Thyroid gland (tissue), 4 donors: ENCODE measurements around the gene TM9SF4. TPM values are rescaled to one million over a fixed set of nuclear protein-coding genes. Genes with fewer than 3 reads are reported as not detected.

Experiments used
- DNase-seq, 2 donors: peaks; one replicate each; pipeline ENCODE4 v3.0.0-alpha.2; 2019
- H3K27ac ChIP-seq, 3 donors: fragments of 200-600 bp; sonication (generic); 1 replicate in 2 of 3; 2 replicates in 1 of 3; pipeline ENCODE4 v1.5.1; 2016 to 2019; ENCODE audit warnings: mild to moderate bottlenecking in 1 of 3, moderate library complexity in 1 of 3
- H3K27me3 ChIP-seq: fragments of 200-600 bp; sonication (generic); one replicate; pipeline ENCODE4 v1.5.1; 2019
- H3K36me3 ChIP-seq, 2 donors: fragments of 200-600 bp; sonication (generic); one replicate each; pipeline ENCODE4 v1.5.1; 2016 to 2019
- H3K4me1 ChIP-seq, 2 donors: fragments of 200-600 bp; sonication (generic); one replicate each; pipeline ENCODE4 v1.5.1; 2017 to 2019
- H3K4me3 ChIP-seq, 3 donors: fragments of 200-600 bp; sonication (generic); replicated peaks in 1 of 3; 1 replicate in 2 of 3; 2 replicates in 1 of 3; pipeline ENCODE4 v1.5.1; 2016; ENCODE audit warnings: mild to moderate bottlenecking in 1 of 3
- H3K9me3 ChIP-seq: fragments of 200-600 bp; sonication (generic); one replicate; pipeline ENCODE4 v1.5.1; 2017
- CTCF ChIP-seq, 6 experiments: fragments of 200-600 bp in 3 of 6; fragments of 450-650 bp in 3 of 6; sonication (generic) in 3 of 6; IDR thresholded peaks; one replicate each; pipeline ENCODE4 v1.5.1; 2016 to 2019; ENCODE audit warnings: antibody characterized with exemption in 6 of 6, mild to moderate bottlenecking in 2 of 6, inconsistent platforms in 1 of 6, moderate library complexity in 1 of 6
- POLR2A ChIP-seq, 2 donors: fragments of 450-650 bp; IDR thresholded peaks; one replicate each; pipeline ENCODE4 v1.6.1; 2017; ENCODE audit warnings: antibody characterized with exemption in 2 of 2, mild to moderate bottlenecking in 2 of 2, moderate library complexity in 1 of 2
- WGBS, 2 donors: methylation state at CpG; one replicate each; pipeline ENCODE4 v1.1.5; 2017; 5-methylcytosine and 5-hydroxymethylcytosine counted together
- intact Hi-C: fragments of 100-400 bp; cut with DNase I; formaldehyde crosslinking; loops from one replicate; pipeline ENCODE4 v1.15.1; 2023
- total RNA-seq, 4 donors: library from RNA; depleted of rRNA; stranded (reverse); fragments of >200 nt; gene quantifications; one replicate each; pipeline ENCODE4 v1.2.3, GENCODE V29; 2016

Gene TM9SF4
- total RNA-seq, 4 donors from 2014 or later: 28.8 to 46.0 (median 38.0) TPM

GRCh38 chr20:32207626-32208498, 98.3 kb downstream of the TM9SF4 start, which contains the start of the genes PLAGL2 and POFUT1:
Gene PLAGL2 (minus strand): TSS chr20:32207743. CDS start chr20:32202178, 5,565 bp downstream.
Gene POFUT1 (plus strand): TSS chr20:32207880. CDS start chr20:32207942, 62 bp downstream.
- H3K4me3 ChIP-seq: peak within 1 kb of the TSS; percentile 82 to 90 (median 84)
- no peaks in the 10 kb centered on the region for H3K9me3 ChIP-seq
- TF ChIP-seq CTCF (IDR thresholded peaks at IDR 0.05) (peak in 3 of 6 experiments; percentile 12 to 37 (median 27)), POLR2A (IDR thresholded peaks at IDR 0.05) (peak in 1 of 2 donors; percentile 88)
- peaks cover 42 to 51% of the 10 kb centered on the region in 2 donors for H3K4me1 ChIP-seq
- WGBS, 2 donors: 3 to 7% methylated on average over 4 to 16 of the region's 74 CpGs
- DNase-seq: peak; percentile 88 to 90
- no peaks in the 10 kb centered on the region for H3K27me3 ChIP-seq
- peak within 1 kb of the TSS; percentile 79 to 90 (median 87) for H3K27ac ChIP-seq
- peaks cover 0 to 7% of the 10 kb centered on the region in 2 donors for H3K36me3 ChIP-seq
- intact Hi-C loops: loop anchor here (10.0 kb wide), 2 partner anchors 93 to 247 kb away; no protein-coding TSS in a partner anchor

GRCh38 chr20:32208499-32209154, 99.1 kb downstream of the TM9SF4 start:
- H3K4me1 ChIP-seq: peaks cover 34 to 43% of the 10 kb centered on the region in 2 donors

GRCh38 chr20:32209850-32210605, 100.5 kb downstream of the TM9SF4 start:
- TF ChIP-seq POLR2A (IDR thresholded peaks at IDR 0.05): no peak
- TF ChIP-seq CTCF (IDR thresholded peaks at IDR 0.05): no peak
- H3K27ac ChIP-seq: no peak overlapping the region
- intact Hi-C loops: loop anchor here (10.0 kb wide), 2 partner anchors 95 to 245 kb away; no protein-coding TSS in a partner anchor
- no peak for DNase-seq
- H3K27me3 ChIP-seq: no peaks in the 10 kb centered on the region
- no peak overlapping the region for H3K4me3 ChIP-seq
- 85 to 88% methylated on average over 9 of the region's 9 CpGs for WGBS, 2 donors
- H3K36me3 ChIP-seq: peaks cover 0 to 7% of the 10 kb centered on the region in 2 donors
- H3K4me1 ChIP-seq: peaks cover 21 to 29% of the 10 kb centered on the region in 2 donors
- H3K9me3 ChIP-seq: no peaks in the 10 kb centered on the region

More at GRCh38 chr20:32208499-32209154, 99.1 kb downstream of the TM9SF4 start:
- TF ChIP-seq POLR2A (IDR thresholded peaks at IDR 0.05) (no peak), CTCF (IDR thresholded peaks at IDR 0.05) (no peak)
- Histone ChIP-seq H3K36me3 (peaks cover 0 to 7% of the 10 kb centered on the region in 2 donors), H3K9me3 (no peaks in the 10 kb centered on the region), H3K4me3 (peak overlapping the region in 1 of 3 donors; percentile 84), H3K27me3 (no peaks in the 10 kb centered on the region), H3K27ac (peak overlapping the region in 1 of 3 donors; percentile 82)
- WGBS, 2 donors: 72% methylated on average over 13 of the region's 13 CpGs
- no peak for DNase-seq
- intact Hi-C loops: loop anchor here (10.0 kb wide), 2 partner anchors 94 to 246 kb away; no protein-coding TSS in a partner anchor

GRCh38 chr20:32213870-32214269, 104.4 kb downstream of the TM9SF4 start:
- H3K36me3 ChIP-seq: peaks cover 7 to 15% of the 10 kb centered on the region in 2 donors
- WGBS, 2 donors: 97 to 98% methylated on average over 1 of the region's 1 CpG
- H3K27me3 ChIP-seq: no peaks in the 10 kb centered on the region
- no peaks in the 10 kb centered on the region for H3K9me3 ChIP-seq
- DNase-seq: no peak
- no peak for TF ChIP-seq POLR2A (IDR thresholded peaks at IDR 0.05)
- no peak for TF ChIP-seq CTCF (IDR thresholded peaks at IDR 0.05)
- no peak overlapping the region for H3K27ac ChIP-seq
- intact Hi-C loops: no loop called here
- H3K4me1 ChIP-seq: peaks cover 0 to 13% of the 10 kb centered on the region in 2 donors
- no peak overlapping the region for H3K4me3 ChIP-seq
